ENCODE measurements around the gene AMPH.

AMPH gene

GRCh38 chr7:38673795-38674194 is 42.6 kb upstream of the AMPH start:
- H3K79me2 ChIP-seq (ENCODE audit: insufficient read depth, low read length): no peaks in the 10 kb centered on the region
- H3K36me3 ChIP-seq (ENCODE audit: low read length): no peaks in the 10 kb centered on the region
- no peak overlapping the region for H3K27ac ChIP-seq (ENCODE audit: low read depth, low read length)
- H2AFZ ChIP-seq (ENCODE audit: low read depth, low read length, severe bottlenecking): no peak overlapping the region
- no peaks in the 10 kb centered on the region for H4K20me1 ChIP-seq (ENCODE audit: low read depth, low read length)
- no peaks in the 10 kb centered on the region for H3K27me3 ChIP-seq (ENCODE audit: low read length)
- TF ChIP-seq EZH2phosphoT487 (conservative IDR thresholded peaks at IDR 0.05; ENCODE audit: low read length) (no peak), CTCF (IDR thresholded peaks at IDR 0.05; ENCODE audit: insufficient read depth, low read length, poor library complexity, severe bottlenecking) (no peak)
- no peaks in the 10 kb centered on the region for H3K9me2 ChIP-seq (replicated peaks; ENCODE audit: insufficient read depth, low read length)
- H3K4me2 ChIP-seq (ENCODE audit: low read depth, low read length, poor library complexity, severe bottlenecking): no peak overlapping the region
- H3F3A ChIP-seq (ENCODE audit: insufficient read depth): no peaks in the 10 kb centered on the region
- H3K9ac ChIP-seq (ENCODE audit: low read length): no peak overlapping the region
- no peak overlapping the region for H3K4me3 ChIP-seq (ENCODE audit: insufficient read depth, low read length, poor library complexity, severe bottlenecking)
- H3K9me3 ChIP-seq (ENCODE audit: insufficient read depth, low read length): no peaks in the 10 kb centered on the region

- no peaks in the 10 kb centered on the region for H3K27me3 ChIP-seq (ENCODE audit: low read length)
- no peaks in the 10 kb centered on the region for H3K79me2 ChIP-seq (ENCODE audit: insufficient read depth, low read length)
- H3K9me2 ChIP-seq (replicated peaks; ENCODE audit: insufficient read depth, low read length): no peaks in the 10 kb centered on the region
- no peaks in the 10 kb centered on the region for H3K36me3 ChIP-seq (ENCODE audit: low read length)
- TF ChIP-seq CTCF (IDR thresholded peaks at IDR 0.05; ENCODE audit: insufficient read depth, low read length, poor library complexity, severe bottlenecking) (no peak), EZH2phosphoT487 (conservative IDR thresholded peaks at IDR 0.05; ENCODE audit: low read length) (no peak)
- no peak overlapping the region for H2AFZ ChIP-seq (ENCODE audit: low read depth, low read length, severe bottlenecking)
- no peak overlapping the region for H3K27ac ChIP-seq (ENCODE audit: low read depth, low read length)
- H3K9me3 ChIP-seq (ENCODE audit: insufficient read depth, low read length): no peaks in the 10 kb centered on the region
- no peak overlapping the region for H3K4me3 ChIP-seq (ENCODE audit: insufficient read depth, low read length, poor library complexity, severe bottlenecking)
- H3K9ac ChIP-seq (ENCODE audit: low read length): no peak overlapping the region
- no peaks in the 10 kb centered on the region for H3F3A ChIP-seq (ENCODE audit: insufficient read depth)
- H4K20me1 ChIP-seq (ENCODE audit: low read depth, low read length): no peaks in the 10 kb centered on the region
- no peak overlapping the region for H3K4me2 ChIP-seq (ENCODE audit: low read depth, low read length, poor library complexity, severe bottlenecking)
These were observed 41.0 kb upstream of the AMPH start for GRCh38 chr7:38671911-38672905.

GRCh38 chr7:38669965-38670520 is 38.9 kb upstream of the AMPH start:
- Histone ChIP-seq H3K4me3 (ENCODE audit: insufficient read depth, low read length, poor library complexity, severe bottlenecking) (no peak overlapping the region), H3K27me3 (ENCODE audit: low read length) (no peaks in the 10 kb centered on the region), H3F3A (ENCODE audit: insufficient read depth) (no peaks in the 10 kb centered on the region), H3K79me2 (ENCODE audit: insufficient read depth, low read length) (no peaks in the 10 kb centered on the region), H3K36me3 (ENCODE audit: low read length) (no peaks in the 10 kb centered on the region), H3K9me2 (replicated peaks; ENCODE audit: insufficient read depth, low read length) (no peaks in the 10 kb centered on the region), H2AFZ (ENCODE audit: low read depth, low read length, severe bottlenecking) (no peak overlapping the region), H3K9me3 (ENCODE audit: insufficient read depth, low read length) (no peaks in the 10 kb centered on the region), H3K9ac (ENCODE audit: low read length) (no peak overlapping the region), H3K27ac (ENCODE audit: low read depth, low read length) (no peak overlapping the region), H3K4me2 (ENCODE audit: low read depth, low read length, poor library complexity, severe bottlenecking) (no peak overlapping the region), H4K20me1 (ENCODE audit: low read depth, low read length) (no peaks in the 10 kb centered on the region)
- no peak for TF ChIP-seq EZH2phosphoT487 (conservative IDR thresholded peaks at IDR 0.05; ENCODE audit: low read length)
- no peak for TF ChIP-seq CTCF (IDR thresholded peaks at IDR 0.05; ENCODE audit: insufficient read depth, low read length, poor library complexity, severe bottlenecking)

Measured in SU-DHL-6 (cell line).